ENCODE data around the gene PEAK1. TPM values are rescaled to one million over a fixed set of nuclear protein-coding genes. Genes with fewer than 3 reads are reported as not detected.
A peak's percentile ranks its signal among the peaks of the same experiment; 100 is the strongest.

Gene PEAK1
- polyA plus RNA-seq, 1 experiment: 40.7 TPM

- CTCF ChIA-PET: interaction anchor here (0.6 to 7.1 kb wide), 25 partner anchors 8 to 1378 kb away, joined by 3 to 98 read pairs (median 4); partner anchors contain the start of gene PEAK1
- H3K36me3 ChIP-seq (ENCODE audit: control insufficient read depth, insufficient read depth, low read length): peaks cover 5% of the 10 kb centered on the region
- no peak for DNase-seq (ENCODE audit: low read depth)
- no peaks in the 10 kb centered on the region for H3K27me3 ChIP-seq (ENCODE audit: control insufficient read depth, insufficient read depth, low read length)
- POLR2A ChIA-PET: interaction anchor here (0.5 kb wide), 1 partner anchor 21 kb away, joined by 6 read pairs; no protein-coding TSS in a partner anchor
- no peak for TF ChIP-seq CTCF (IDR thresholded peaks at IDR 0.05; ENCODE audit: insufficient read depth, low read depth, low read length)
- no peak overlapping the region for H3K4me3 ChIP-seq (ENCODE audit: low read depth, low read length)
Observed at GRCh38 chr15:77119446-77119845, 300.5 kb downstream of the PEAK1 start.

- no peak overlapping the region for H3K4me3 ChIP-seq (ENCODE audit: low read depth, low read length)
- TF ChIP-seq CTCF (IDR thresholded peaks at IDR 0.05; ENCODE audit: insufficient read depth, low read depth, low read length): peak; percentile 81
- peak; percentile 28 for DNase-seq (ENCODE audit: low read depth)
- CTCF ChIA-PET: interaction anchor here (0.5 to 7.1 kb wide), 34 partner anchors 9 to 1379 kb away, joined by 3 to 98 read pairs (median 3); partner anchors contain the start of gene PEAK1
- H3K27me3 ChIP-seq (ENCODE audit: control insufficient read depth, insufficient read depth, low read length): no peaks in the 10 kb centered on the region
- H3K36me3 ChIP-seq (ENCODE audit: control insufficient read depth, insufficient read depth, low read length): peaks cover 8% of the 10 kb centered on the region
- POLR2A ChIA-PET: interaction anchor here (0.5 kb wide), 1 partner anchor 21 kb away, joined by 6 read pairs; no protein-coding TSS in a partner anchor
Observed at GRCh38 chr15:77118882-77119321, 301.0 kb downstream of the PEAK1 start.

- no peak for TF ChIP-seq CTCF (IDR thresholded peaks at IDR 0.05; ENCODE audit: insufficient read depth, low read depth, low read length)
- POLR2A ChIA-PET: no interaction called here
- CTCF ChIA-PET: no interaction called here
- Histone ChIP-seq H3K36me3 (ENCODE audit: control insufficient read depth, insufficient read depth, low read length) (peaks cover 13% of the 10 kb centered on the region), H3K4me3 (ENCODE audit: low read depth, low read length) (no peak overlapping the region), H3K27me3 (ENCODE audit: control insufficient read depth, insufficient read depth, low read length) (no peaks in the 10 kb centered on the region)
- no peak for DNase-seq (ENCODE audit: low read depth)
Observed at GRCh38 chr15:77115179-77115578, 304.7 kb downstream of the PEAK1 start.

GRCh38 chr15:77112838-77113504, 306.9 kb downstream of the PEAK1 start:
- peaks cover 13% of the 10 kb centered on the region for H3K36me3 ChIP-seq (ENCODE audit: control insufficient read depth, insufficient read depth, low read length)
- POLR2A ChIA-PET: interaction anchor here (0.6 kb wide), 1 partner anchor 11 kb away, joined by 4 read pairs; no protein-coding TSS in a partner anchor
- H3K4me3 ChIP-seq (ENCODE audit: low read depth, low read length): no peak overlapping the region
- CTCF ChIA-PET: interaction anchor here (0.7 to 1.7 kb wide), 7 partner anchors 9 to 430 kb away, joined by 3 to 9 read pairs (median 3); no protein-coding TSS in a partner anchor
- no peak for DNase-seq (ENCODE audit: low read depth)
- H3K27me3 ChIP-seq (ENCODE audit: control insufficient read depth, insufficient read depth, low read length): no peaks in the 10 kb centered on the region
- no peak for TF ChIP-seq CTCF (IDR thresholded peaks at IDR 0.05; ENCODE audit: insufficient read depth, low read depth, low read length)

- Histone ChIP-seq H3K4me3 (ENCODE audit: low read depth, low read length) (no peak overlapping the region), H3K36me3 (ENCODE audit: control insufficient read depth, insufficient read depth, low read length) (peaks cover 13% of the 10 kb centered on the region), H3K27me3 (ENCODE audit: control insufficient read depth, insufficient read depth, low read length) (no peaks in the 10 kb centered on the region)
- DNase-seq (ENCODE audit: low read depth): no peak
- ChIA-PET CTCF (interaction anchor here (1.5 kb wide), 1 partner anchor 85 kb away, joined by 3 read pairs; no protein-coding TSS in a partner anchor), POLR2A (no interaction called here)
- no peak for TF ChIP-seq CTCF (IDR thresholded peaks at IDR 0.05; ENCODE audit: insufficient read depth, low read depth, low read length)
Observed at GRCh38 chr15:77111789-77112188, 308.1 kb downstream of the PEAK1 start.
